HG03342 (cell line): ENCODE data around the gene RPL7L1.
A peak's percentile ranks its signal among the peaks of the same experiment; 100 is the strongest.
"Not testable (repeated sequence)": the region's sequence is repeated elsewhere in the genome, so short reads cannot be mapped to it uniquely, and the experiment has no call there.

Source experiments
- ATAC-seq: cut with Tn5 transposase; IDR thresholded peaks from one replicate; pipeline ENCODE4 v1.9.1; 2021; ENCODE audit warnings: mild to moderate bottlenecking, moderate library complexity; ENCODE audit not compliant: unreplicated experiment

The RPL7L1 gene

DNA sequence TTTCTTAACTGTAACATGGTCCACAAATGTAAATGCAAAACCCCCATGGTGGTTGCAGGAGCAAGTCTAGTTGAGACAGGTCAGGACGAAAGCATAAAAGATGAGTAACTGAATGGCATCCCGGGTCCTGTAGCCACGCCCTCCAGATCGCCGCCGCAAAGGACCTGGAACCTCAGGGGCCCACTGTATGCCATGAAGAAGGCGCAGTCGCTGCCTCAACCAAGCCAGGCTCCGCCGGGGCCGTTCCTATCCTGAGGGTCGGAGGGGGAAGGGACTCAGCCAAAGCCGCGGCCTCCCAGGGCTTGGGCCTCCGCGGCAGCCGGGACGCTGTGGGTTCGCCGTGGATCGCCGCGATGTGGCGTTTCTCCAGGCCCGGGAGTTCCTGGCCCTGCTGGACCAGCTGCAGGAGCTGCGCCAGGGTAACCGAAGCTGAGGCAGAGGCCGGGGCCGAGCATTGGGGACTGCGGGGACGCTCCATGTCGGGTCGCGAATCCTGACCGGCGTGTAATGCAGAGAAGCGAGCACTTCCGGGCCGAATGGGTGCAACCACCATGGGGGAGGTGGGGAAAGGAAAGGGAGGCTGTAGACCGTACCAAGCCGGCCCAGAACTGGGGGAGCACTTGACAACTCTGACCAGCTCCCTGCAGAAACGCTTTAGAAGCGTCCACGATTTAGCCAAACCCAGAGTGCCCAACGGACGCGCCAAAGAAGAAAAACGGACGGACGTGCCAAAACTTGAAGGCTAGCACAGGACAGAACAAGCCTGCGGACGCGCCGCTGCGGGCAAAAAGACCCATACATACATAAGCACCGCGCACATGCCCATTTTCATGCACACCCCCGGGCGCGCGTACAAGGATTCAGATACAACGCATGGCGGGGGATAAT lies 11.1 kb downstream of the RPL7L1 start:
- peak; percentile 93 for ATAC-seq

DNA sequence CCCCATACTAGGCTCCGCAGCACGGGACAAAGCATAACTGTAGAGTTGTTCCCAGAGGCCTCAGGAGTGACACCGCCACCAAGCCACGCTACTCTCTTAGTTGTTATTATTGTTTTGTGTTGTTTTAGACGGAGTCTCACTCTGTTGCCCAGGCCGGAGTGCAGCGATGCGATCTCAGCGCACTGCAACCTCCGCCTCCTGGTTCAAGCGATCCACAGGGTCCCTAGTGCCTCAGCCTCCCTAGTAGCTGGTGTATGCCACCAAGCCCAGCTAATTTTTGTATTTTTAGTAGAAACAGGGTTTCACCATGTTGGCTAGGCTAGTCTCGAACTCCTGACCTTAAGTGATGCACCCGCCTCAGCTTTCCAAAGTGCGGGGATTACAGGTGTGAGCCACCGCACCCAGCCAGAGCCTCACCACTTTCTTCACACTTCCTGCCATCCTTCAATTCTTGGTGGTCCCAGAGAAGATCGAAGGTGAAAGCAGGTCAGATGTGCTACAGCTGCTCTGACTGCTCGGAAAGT lies 11.8 kb downstream of the RPL7L1 start:
- no peak for ATAC-seq

DNA sequence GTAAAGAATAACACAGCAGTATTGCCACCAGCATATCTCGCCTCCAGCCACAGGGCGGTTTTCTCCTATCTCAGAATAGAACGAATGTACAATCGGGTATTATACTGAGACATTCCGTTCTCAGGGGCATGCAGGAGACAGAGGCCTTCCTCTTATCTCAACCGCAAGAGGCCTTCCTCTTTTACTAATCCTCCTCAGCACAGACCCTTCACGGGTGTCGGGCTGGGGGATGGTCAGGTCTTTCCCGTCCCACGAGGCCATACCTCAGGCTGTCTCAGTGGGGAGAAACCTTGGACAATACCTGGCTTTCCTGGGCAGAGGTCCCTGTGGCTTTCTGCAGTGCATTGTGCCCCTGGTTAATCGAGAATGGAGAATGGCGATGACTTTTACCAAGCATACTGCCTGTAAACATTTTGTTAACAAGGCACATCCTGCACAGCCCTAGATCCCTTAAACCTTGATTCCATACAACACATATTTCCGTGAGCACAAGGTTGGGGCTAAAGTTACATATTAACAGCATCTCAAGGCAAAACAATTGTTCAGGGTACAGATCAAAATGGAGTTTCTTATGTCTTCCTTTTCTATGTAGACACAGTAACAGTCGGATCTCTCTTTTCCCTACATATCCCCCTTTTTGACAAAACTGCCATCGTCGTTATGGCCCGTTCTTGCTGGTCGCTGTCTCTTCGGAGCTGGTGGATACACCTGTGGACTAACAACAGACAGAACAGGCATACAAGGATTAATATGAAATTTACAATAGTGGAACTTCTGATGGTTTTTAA lies 14.8 kb downstream of the RPL7L1 start:
- not testable (repeated sequence) for ATAC-seq

DNA sequence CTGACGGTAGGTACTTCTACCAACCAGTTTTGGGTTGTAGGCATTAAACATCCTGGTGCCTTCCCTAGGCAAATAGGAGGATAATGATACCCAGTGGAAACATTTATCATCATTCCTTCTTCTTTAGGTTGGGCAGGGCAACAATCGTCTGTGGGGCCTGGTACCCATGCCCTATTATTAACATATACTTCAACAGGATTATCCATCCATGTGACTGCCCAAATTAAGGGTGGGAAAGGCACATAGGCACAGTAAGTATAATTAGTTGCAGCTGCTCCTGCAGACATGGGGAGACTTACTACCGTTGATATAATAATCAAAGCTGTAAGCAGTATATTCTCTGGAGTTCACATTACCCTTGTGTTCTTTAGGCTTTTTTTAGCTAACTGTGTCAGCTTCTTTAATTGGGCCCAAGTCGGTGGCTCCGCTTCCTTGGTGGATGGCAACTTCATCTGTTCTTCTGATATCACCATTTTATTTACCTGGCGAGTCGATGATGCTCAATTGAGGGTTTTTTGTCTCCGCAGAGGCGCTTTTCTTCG lies 16.8 kb downstream of the RPL7L1 start:
- no peak for ATAC-seq

DNA sequence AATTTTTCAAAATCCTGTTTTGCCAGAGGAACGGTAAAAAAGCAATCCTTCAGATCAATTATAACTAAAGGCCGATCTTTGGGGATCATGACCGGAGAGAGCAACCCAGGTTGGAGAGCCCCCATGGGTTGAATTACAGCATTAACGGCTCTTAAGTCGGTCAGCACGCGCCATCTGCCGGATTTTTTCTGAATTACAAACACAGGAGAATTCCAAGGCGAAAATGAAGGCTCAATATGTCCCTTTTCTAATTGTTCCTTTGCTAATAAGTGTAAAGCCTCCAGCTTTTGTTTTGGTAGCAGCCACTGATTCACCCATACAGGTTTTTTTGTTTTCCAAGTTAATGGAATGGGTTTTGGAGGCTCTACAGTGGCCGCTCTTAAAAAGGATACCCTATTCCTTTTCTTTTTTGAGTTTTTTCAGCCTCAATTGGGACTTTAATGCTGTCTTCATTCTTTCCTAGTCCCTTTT lies 19.5 kb downstream of the RPL7L1 start:
- no peak for ATAC-seq

DNA sequence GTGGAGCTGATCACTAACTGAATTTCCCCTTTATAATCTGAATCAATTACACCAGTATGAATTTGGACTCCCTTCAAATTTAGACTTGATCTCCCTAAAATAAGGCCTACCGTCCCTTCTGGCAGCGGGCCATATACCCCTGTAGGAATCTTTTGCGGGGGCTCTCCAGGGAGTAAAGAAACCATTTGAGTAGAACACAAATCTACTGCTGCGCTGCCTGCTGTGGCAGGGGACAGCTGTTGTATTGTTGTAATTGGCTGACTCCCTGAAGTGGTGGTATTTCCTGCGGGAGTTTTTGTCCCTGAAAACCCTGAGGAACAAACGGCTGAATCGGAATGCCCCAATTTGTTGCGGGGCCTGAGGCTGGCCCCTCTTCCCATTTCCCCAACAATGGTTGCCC lies 20.5 kb downstream of the RPL7L1 start:
- no peak for ATAC-seq

DNA sequence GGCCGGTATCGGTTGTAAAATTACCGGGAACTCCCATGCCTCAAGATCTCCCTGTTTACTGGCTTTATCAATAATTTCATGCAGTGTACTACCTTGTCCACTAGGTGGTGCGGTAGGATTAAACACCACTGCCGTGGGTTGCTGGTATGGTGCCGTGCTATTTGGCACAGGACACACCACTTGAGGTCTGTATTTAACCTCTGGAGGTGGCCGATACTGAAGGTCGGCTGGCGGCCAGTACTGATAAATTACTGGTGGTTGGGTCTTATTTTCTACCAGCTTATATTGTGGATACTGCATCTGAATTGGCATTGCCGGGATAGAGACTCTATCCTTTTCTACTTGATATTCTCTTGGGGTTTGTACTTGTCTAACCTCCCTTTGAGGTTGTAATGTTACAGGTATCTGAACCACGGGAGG lies 22.1 kb downstream of the RPL7L1 start:
- peak; percentile 52 for ATAC-seq

DNA sequence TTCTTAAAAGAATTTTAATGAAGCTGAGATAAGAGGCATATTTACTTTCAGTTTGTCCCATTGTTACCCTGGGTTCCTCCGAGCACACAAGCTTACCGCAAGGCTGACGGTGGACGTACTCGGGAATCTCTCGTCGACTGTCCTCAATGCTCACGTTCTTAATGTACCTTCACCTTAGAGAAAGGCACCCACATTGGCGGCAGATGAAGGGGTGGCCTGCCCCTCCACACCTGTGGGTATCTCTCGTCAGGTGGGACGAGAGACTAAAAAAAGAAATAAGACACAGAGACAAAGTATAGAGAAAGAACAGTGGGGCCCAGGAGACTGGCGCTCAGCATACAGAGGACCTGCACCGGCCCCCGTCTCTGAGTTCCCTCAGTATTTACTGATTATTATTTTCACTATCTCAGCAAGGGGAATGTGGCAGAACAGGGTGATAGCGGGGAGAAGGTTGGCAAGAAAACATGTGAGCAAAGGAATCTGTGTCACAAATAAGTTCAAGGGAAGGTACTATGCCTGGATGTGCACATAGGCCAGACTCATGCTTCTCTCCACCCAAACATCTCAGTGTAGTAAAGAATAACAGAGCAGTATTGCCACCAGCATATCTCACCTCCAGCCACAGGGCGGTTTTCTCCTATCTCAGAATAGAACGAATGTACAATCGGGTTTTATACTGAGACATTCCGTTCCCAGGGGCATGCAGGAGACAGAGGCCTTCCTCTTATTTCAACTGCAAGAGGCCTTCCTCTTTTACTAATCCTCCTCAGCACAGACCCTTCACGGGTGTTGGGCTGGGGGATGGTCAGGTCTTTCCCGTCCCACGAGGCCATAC lies 23.2 kb downstream of the RPL7L1 start:
- not testable (repeated sequence) for ATAC-seq

DNA sequence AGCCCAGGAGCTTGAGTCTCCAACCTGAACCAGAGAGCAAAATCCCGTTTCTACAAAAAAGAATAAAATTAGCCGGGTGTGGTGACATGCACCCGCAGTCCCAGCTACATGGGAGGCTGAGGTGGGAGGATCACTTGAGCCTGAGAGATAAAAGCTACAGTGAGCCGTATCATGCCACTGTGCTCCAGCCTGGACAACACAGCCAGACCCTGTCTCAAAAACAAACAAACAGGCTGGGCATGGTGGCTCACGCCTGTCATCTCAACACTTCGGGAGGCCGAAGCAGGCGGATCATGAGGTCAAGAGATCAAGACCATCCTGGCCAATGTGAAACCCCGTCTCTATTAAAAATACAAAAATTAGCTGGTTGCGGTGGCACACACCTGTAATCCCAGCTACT lies 25.1 kb downstream of the RPL7L1 start:
- ATAC-seq: no peak

DNA sequence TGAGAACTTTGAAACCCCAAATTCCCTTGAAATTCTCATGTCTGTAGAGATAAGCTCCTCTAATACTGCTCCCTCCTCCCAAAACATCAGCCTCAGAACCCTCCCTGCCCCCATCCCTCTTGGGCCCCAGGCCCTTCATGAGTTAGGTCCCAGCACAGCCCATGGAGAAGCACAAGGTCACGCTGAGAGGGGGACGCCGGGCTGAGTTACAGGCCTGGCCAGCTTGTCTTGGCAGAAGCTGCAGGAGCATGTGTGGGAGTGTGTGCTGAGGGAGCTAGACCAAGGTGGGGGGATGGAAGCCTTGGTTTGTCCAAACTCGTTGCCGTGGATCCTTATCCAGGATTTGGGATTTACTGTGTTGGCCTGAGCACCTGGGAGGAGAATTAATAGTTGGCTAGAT lies 27.9 kb downstream of the RPL7L1 start:
- ATAC-seq: no peak

DNA sequence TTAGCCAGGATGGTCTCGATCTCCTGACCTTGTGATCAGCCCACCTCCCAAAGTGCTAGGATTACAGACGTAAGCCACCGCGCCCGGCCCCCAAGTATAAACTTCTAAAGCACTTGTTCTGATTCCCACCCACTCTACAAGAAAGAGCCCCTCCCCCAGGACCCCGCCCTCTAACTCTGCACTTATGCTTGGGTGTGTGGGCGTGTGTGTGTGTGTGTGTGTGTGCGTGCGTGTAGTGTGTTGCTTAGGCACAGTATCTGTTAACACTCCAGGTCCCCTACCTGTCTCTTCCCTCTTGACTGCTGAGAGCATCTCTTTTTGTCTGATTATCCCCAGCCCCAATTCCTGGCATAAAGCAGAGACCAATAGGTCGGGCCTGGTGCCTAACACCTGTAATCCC lies 30.4 kb downstream of the RPL7L1 start:
- ATAC-seq: no peak

DNA sequence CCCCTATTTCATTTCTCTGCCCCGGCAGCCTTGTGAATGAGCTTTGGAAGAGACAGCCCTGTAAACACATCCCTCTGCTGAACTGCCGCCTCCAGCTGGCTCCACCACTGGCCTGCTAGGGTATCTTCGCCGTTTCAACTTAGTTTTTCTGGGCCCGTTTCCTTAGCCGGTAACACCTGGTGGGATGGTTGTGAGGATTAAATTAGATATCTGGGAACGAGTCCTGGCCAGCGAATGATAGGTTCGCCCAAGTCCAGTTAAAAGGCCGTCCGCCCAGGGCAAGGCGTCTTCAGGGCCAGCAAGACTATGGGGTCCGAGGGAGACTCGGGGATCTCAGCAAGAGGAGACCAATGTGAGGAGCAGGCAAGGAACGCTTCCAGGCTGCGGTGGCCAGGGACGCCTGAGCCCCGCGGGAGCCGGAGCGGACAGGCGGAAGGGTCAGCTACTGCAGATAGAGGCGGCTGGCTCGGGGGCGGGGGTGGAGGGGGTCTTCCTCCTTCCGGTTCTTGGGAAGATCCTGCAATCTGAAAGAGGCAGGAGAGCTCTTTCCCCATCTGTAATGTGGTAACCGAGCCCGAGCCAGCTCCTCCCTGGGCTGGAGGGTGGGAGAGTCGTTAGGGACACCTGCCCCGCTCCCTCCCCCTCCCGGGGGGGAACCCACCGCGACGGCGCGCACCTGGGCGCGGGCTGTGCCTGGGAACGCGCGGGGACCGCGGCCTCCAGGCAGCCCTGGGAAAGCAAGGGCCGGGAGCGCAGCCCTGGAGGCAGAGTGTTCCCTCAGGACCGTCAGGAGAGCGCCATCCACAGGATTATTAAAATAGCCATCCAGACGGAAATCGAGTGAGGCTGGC lies 32.0 kb downstream of the RPL7L1 start:
- no peak for ATAC-seq

DNA sequence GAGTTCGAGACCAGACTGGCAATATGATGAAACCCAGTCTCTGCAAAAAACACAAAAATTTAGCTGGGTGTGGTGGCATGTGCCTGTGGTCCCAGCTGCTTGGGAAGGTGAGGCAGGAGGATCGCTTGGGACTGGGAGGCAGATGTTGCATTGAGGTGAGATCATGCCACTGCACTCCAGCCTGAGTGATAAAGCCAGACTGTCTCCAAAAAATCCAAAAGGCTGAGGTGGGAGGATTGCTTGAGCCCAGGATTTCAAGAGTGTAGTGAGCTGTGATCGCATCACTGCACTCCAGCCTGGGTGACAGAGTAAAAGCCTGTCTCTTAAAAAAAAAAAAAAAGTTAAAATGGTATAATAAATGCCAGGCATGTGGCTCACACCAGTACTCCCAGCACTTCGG lies 35.1 kb downstream of the RPL7L1 start:
- ATAC-seq: no peak

DNA sequence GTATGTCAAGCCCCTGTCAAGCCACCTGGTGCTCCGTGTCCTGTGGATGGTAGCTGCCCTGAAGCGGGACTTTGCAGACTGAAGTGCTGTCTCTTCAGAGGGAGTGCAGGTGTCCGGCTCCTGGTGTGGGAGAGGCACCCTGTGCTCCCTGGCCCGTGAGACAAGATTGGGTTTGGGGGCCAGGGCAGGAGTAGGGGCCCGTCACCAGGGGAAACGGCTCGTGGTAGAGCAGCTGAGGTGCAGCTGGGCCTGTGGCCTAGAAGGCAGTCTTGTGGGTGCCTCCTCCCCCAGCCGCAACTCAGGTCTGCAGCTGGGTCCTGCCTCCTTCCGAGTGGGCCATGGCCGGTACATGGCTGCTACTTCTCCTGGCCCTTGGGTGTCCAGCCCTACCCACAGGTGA lies 36.3 kb downstream of the RPL7L1 start, which contains the start of gene PTCRA:
Gene PTCRA (plus strand): TSS at position 322 of the 400 bp plus-strand sequence. CDS start 17 bp downstream, at position 339.
- ATAC-seq: no peak

DNA sequence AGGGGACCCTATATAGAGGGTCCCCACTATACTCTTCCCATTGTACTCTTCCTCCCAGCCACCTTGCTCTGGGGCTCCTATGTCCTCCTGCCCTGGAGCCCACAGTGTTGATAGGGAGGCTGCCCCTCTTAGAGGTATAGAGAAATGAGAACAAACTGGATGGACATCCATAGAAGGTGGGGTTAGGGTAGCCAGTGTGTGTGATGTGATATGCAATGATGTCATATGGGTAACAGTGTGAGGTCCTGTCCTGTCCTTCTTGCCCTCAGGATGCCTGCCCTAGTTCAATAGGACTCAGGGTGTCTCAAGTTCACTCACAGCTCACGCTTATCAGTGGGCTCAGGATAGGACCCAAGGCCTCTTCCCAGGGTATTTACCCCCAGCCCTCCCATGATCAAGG lies 36.9 kb downstream of the RPL7L1 start:
- ATAC-seq: no peak

DNA sequence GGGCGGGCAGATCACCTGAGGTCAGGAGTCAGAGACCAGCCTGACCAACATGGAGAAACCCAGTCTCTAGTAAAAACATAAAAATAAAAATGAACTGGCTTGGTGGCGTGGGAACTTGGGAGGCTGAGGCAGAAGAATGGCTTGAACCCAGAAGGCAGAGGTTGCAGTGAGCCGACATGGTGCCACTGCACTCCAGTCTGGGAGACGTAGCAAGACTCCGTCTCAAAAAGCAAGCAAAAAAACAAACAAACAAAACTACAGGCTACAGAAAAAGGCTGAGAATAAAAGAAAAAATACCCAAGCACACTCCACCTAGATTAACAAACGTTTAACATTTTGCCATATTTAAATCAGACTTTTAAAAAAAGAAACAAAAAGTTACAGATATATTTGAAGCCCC lies 42.4 kb downstream of the RPL7L1 start:
- ATAC-seq: no peak

DNA sequence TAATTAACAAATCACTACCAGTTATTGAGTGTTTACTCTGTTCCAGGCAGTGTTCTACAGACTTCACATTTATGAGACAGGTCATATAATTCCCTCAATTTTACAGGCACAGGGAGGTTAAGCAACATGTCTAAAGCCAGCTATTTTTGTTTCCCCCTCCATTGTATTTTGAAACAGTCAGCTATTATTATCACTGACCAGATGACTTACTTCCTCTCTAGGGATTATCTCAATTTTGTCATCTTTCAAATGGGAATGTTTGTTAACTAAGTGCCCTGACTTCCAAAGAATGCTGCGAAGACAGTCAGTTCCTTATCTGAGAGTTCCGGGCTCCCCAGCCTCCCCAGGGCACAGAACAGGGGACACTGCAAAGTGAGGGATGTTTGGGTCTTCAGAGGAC lies 44.2 kb downstream of the RPL7L1 start:
- no peak for ATAC-seq

DNA sequence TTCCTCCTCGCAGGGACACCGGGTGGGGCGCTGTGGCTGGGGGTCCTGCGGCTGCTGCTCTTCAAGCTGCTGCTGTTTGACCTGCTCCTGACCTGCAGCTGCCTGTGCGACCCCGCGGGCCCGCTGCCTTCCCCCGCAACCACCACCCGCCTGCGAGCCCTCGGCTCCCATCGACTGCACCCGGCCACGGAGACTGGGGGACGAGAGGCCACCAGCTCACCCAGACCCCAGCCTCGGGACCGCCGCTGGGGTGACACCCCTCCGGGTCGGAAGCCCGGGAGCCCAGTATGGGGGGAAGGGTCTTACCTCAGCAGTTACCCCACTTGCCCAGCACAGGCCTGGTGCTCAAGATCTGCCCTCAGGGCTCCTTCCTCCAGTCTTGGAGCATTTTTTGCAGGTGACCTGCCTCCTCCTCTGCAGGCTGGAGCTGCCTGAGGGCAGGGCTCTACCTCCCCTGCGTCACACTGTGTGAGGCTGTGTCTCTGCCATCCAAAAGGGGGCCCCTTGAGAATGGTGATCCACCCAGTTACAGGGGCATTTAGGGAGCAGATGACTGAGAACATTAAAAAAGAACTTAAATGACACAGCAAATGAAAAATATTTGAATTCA lies 45.9 kb downstream of the RPL7L1 start:
- no peak for ATAC-seq
